Measurements from ENCODE around the gene CDO1. TPM values are rescaled to one million over a fixed set of nuclear protein-coding genes. Genes with fewer than 3 reads are reported as not detected.
A peak's percentile ranks its signal among the peaks of the same experiment; 100 is the strongest.

Gene CDO1
- polyA plus RNA-seq, 2 of the 4 experiments (the other 2 are of a cell fraction): not detected

DNA sequence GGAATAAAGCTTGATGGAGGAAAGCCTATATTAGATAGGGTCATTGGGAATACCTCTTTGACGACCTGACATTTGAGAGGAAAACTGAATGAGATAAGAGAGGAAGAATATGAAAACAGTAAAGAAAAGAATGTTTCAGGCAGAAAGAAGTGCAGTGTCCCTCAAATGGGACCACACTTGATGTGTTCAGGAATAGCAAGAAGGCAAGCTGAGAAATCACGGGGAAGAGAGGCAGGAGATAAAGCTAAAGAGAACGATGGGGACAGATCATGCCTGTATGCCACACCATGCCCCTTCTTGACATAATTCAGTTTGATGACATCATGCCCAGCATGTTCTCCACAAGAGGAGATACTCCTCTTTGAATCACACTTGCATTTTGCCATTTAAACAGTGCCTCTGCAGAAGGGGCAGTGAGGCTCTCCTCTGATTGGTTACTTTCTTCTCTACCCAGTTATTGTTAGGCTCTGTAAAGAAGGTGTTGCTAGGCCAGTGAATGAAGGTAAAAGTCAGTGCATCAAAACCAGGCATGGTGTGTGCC is 32.9 kb upstream of the CDO1 start:
- H3K4me3 ChIP-seq: no peak overlapping the region
- H3K4me2 ChIP-seq: no peak overlapping the region
- H3K27ac ChIP-seq: no peak overlapping the region
- no peak for DNase-seq (ENCODE audit: low read depth in 1 of 2, low spot score in 1 of 2)
- H3K9me3 ChIP-seq: 0 out of 3 replicates have a peak, but pooled peaks cover 2% of the 10 kb centered on the region
- no peak for TF ChIP-seq RFX5 (IDR thresholded peaks at IDR 0.05)
- no peak for TF ChIP-seq GATA3 (IDR thresholded peaks at IDR 0.05; ENCODE audit: borderline replicate concordance)
- TF ChIP-seq ZNF302 (CRISPR knock-in tag; IDR thresholded peaks at IDR 0.05): no peak
- TF ChIP-seq, protein P1, sequence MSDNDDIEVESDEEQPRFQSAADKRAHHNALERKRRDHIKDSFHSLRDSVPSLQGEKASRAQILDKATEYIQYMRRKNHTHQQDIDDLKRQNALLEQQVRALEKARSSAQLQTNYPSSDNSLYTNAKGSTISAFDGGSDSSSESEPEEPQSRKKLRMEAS (IDR thresholded peaks at IDR 0.05): no peak
- no peak for TF ChIP-seq JUNB (IDR thresholded peaks at IDR 0.05)
- TF ChIP-seq EHF (CRISPR knock-in tag; IDR thresholded peaks at IDR 0.05): no peak
- TF ChIP-seq CHD4 (IDR thresholded peaks at IDR 0.05; ENCODE audit: borderline replicate concordance): no peak
- H3K4me1 ChIP-seq: peaks cover 19% of the 10 kb centered on the region
- 93% methylated on average over 3 of the region's 3 CpGs for WGBS (ENCODE audit: missing lambda C conversion rate)
- ChIA-PET POLR2A (no interaction called here), CTCF (no interaction called here)
- ATAC-seq: no peak
- FAIRE-seq: no peak

DNA sequence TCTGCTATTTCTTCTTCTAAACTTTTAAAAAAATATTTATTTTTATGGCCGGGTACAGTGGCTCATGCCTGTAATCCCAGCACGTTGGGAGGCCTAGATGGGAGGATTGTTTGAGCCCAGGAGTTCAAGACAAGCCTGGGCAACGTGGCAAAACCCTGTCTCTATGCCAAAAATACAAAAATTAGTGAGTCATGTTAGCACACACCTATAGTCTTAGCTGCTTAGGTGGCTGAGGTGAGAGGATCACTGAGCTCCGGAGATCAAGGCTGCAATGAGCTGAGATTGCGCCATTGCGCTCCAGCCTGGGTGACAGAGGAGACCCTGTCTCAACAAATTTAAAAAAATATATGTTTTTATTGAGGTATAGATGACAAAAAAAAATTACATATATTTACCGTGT is 30.8 kb upstream of the CDO1 start:
- H3K27ac ChIP-seq: no peak overlapping the region
- H3K4me2 ChIP-seq: 0 out of 3 replicates have a peak overlapping the region, but pooled peaks have one; percentile 9
- ChIA-PET POLR2A (no interaction called here), CTCF (interaction anchor here (1.0 to 1.3 kb wide), 2 partner anchors 39 to 213 kb away, joined by 3 read pairs; no protein-coding TSS in a partner anchor)
- DNase-seq (ENCODE audit: low read depth in 1 of 2, low spot score in 1 of 2) (no peak), FAIRE-seq (no peak), ATAC-seq (no peak)
- H3K9me3 ChIP-seq: no peaks in the 10 kb centered on the region
- H3K4me3 ChIP-seq: no peak overlapping the region
- TF ChIP-seq MYC (IDR thresholded peaks at IDR 0.05; ENCODE audit: borderline replicate concordance, low read length): no peak
- WGBS (ENCODE audit: missing lambda C conversion rate): 74% methylated on average over 7 of the region's 7 CpGs
- peaks cover 30% of the 10 kb centered on the region for H3K4me1 ChIP-seq

DNA sequence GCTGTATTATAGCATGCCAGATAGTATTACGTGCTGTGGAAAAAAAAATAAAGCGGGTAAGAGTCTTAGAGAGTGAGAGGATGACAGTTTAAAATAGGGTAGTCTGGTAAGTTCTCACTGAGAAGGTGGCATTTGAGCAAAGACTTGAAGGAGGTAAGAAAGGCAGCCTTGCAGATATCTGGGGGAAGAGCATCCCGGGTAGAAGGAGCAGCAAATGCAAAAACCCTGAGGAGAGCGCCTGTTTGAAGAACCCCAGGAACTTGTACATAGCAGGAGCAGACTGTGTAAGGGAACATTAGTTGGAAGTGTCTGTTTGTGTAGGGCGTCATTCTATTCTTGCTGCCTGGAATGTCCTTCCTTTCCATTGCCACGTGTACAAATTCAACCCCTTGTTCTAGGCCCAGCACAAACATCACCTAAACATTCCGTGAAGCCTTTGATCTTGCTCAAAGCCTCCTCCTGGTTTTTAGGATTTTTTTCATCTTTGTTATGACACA is 27.9 kb upstream of the CDO1 start:
- peaks cover 31% of the 10 kb centered on the region; the same call in 2 of the 3 replicates for H3K4me1 ChIP-seq
- ChIA-PET CTCF (interaction anchor here (1.3 kb wide), 1 partner anchor 12 kb away, joined by 4 read pairs; no protein-coding TSS in a partner anchor), POLR2A (no interaction called here)
- DNase-seq (ENCODE audit: low read depth in 1 of 2, low spot score in 1 of 2) (no peak), ATAC-seq (no peak), FAIRE-seq (no peak)
- 85% methylated on average over 7 of the region's 7 CpGs for WGBS (ENCODE audit: missing lambda C conversion rate)
- no peak overlapping the region for H3K4me3 ChIP-seq
- TF ChIP-seq BHLHE40 (IDR thresholded peaks at IDR 0.05; ENCODE audit: low read depth, low read length) (no peak), KDM1A (IDR thresholded peaks at IDR 0.05; ENCODE audit: low read depth) (no peak), CEBPB (IDR thresholded peaks at IDR 0.05) (no peak), HMGXB4 (CRISPR knock-in tag; IDR thresholded peaks at IDR 0.05; ENCODE audit: borderline replicate concordance) (no peak), CBX2 (IDR thresholded peaks at IDR 0.05; ENCODE audit: borderline replicate concordance, low read depth) (no peak), TFCP2L1 (CRISPR knock-in tag; IDR thresholded peaks at IDR 0.05) (no peak), MAFK (IDR thresholded peaks at IDR 0.05; ENCODE audit: partially characterized antibody) (no peak), ZSCAN20 (CRISPR knock-in tag; IDR thresholded peaks at IDR 0.05) (no peak)
- H3K9me3 ChIP-seq: no peaks in the 10 kb centered on the region
- no peak overlapping the region for H3K27ac ChIP-seq
- no peak overlapping the region for H3K4me2 ChIP-seq

- H3K27ac ChIP-seq: no peak overlapping the region
Measured at GRCh38 chr5:115843444-115844130, 27.1 kb upstream of the CDO1 start.

More at GRCh38 chr5:115843444-115844130, 27.1 kb upstream of the CDO1 start:
- H3K4me1 ChIP-seq: peaks cover 36% of the 10 kb centered on the region; the same call in 2 of the 3 replicates
- 81% methylated on average over 6 of the region's 6 CpGs for WGBS (ENCODE audit: missing lambda C conversion rate)
- POLR2A ChIA-PET: no interaction called here
- ATAC-seq: no peak
- DNase-seq (ENCODE audit: low read depth in 1 of 2, low spot score in 1 of 2): no peak
- no peak for FAIRE-seq
- no peaks in the 10 kb centered on the region for H3K9me3 ChIP-seq
- peak overlapping the region; percentile 86 for H3K4me2 ChIP-seq
- no peak overlapping the region; the same call in 2 of the 3 replicates for H3K4me3 ChIP-seq
- no peak for TF ChIP-seq REST (IDR thresholded peaks at IDR 0.05)
- TF ChIP-seq FOSB (CRISPR knock-in tag; IDR thresholded peaks at IDR 0.05): no peak
- CTCF ChIA-PET: interaction anchor here (0.9 to 1.9 kb wide), 4 partner anchors 20 to 225 kb away, joined by 3 to 5 read pairs (median 4); no protein-coding TSS in a partner anchor

Data from A549 (cell line).